HepG2 (cell line): ENCODE results near the gene HNRNPA1. TPM values are rescaled to one million over a fixed set of nuclear protein-coding genes. Genes with fewer than 3 reads are reported as not detected.
A peak's percentile ranks its signal among the peaks of the same experiment; 100 is the strongest.

ENCODE experiments used
- ASH2L ChIP-seq: fragments of 300-600, 200-600 bp; sonication (generic); IDR thresholded peaks from 2 replicates; pipeline ENCODE4 v1.7.0; 2017; ENCODE audit warnings: low read depth, mild to moderate bottlenecking, moderate library complexity, mixed read lengths, low read length; ENCODE audit not compliant: insufficient read length
- KDM4B ChIP-seq: sonication (generic); formaldehyde crosslinking; IDR thresholded peaks from 2 replicates; pipeline ENCODE4 v1.4.0; 2020; ENCODE audit warnings: missing genetic modification reagents
- RBM22 ChIP-seq: fragments of 200-400 bp; formaldehyde crosslinking; optimal IDR thresholded peaks from 2 replicates; pipeline ENCODE3; 2017; ENCODE audit warnings: mild to moderate bottlenecking, low read length, moderate library complexity
- RBM39 ChIP-seq: fragments of 200-400 bp; formaldehyde crosslinking; IDR thresholded peaks from one replicate; pipeline ENCODE4 v1.6.1; 2018; ENCODE audit warnings: antibody characterized with exemption, mild to moderate bottlenecking, low read depth, low read length; ENCODE audit not compliant: poor library complexity, severe bottlenecking
- REPIN1 ChIP-seq: sonication (generic); formaldehyde crosslinking; IDR thresholded peaks from 2 replicates; pipeline ENCODE4 v1.8.0; 2022; ENCODE audit warnings: missing genetic modification reagents, low read depth, mild to moderate bottlenecking, borderline replicate concordance
- RXRA ChIP-seq: sonication (generic); formaldehyde crosslinking; IDR thresholded peaks from 2 replicates; pipeline ENCODE4 v1.5.1; 2020; ENCODE audit warnings: missing genetic modification reagents
- SAFB2 ChIP-seq: sonication (generic); formaldehyde crosslinking; IDR thresholded peaks from 2 replicates; pipeline ENCODE4 v1.5.1; 2020; ENCODE audit warnings: missing genetic modification reagents, low read depth, mild to moderate bottlenecking, borderline replicate concordance
- SP1 ChIP-seq, 2 experiments: fragments of 450-650 bp in 1 of 2; sonication (generic) in 1 of 2; formaldehyde crosslinking in 1 of 2; IDR thresholded peaks; 2 replicates each; pipeline versions ENCODE4 v1.4.0 to v1.6.1; 2016 to 2020; ENCODE audit warnings: missing genetic modification reagents in 1 of 2
- ZFP36L2 ChIP-seq: sonication (generic); formaldehyde crosslinking; IDR thresholded peaks from 2 replicates; pipeline ENCODE4 v1.4.0; 2020; ENCODE audit warnings: missing genetic modification reagents
- ZNF563 ChIP-seq: sonication (generic); formaldehyde crosslinking; IDR thresholded peaks from 2 replicates; pipeline ENCODE4 v1.8.0; 2022; ENCODE audit warnings: mild to moderate bottlenecking, moderate library complexity, missing genetic modification reagents
- polyA plus RNA-seq, 8 experiments: library from polyadenylated mRNA; depleted of rRNA in 3 of 8; stranded (reverse) in 7 of 8; unstranded in 1 of 8; fragments of >200 nt; fragmentation: Illumina TruSeq in 4 of 8; extraction: Trizol in 4 of 8; gene quantifications; 2 replicates each; pipeline versions ENCODE4 v1.2.1 to v1.2.3, GENCODE V29; 2011 to 2016; ENCODE audit warnings: low read depth in 4 of 8, missing spikeins in 1 of 8, mixed read lengths in 1 of 8; ENCODE audit not compliant: insufficient read depth in 1 of 8
- total RNA-seq, 5 experiments: library from RNA; depleted of rRNA; stranded (reverse); fragments of >200 nt; fragmentation: Illumina TruSeq; extraction: Trizol; gene quantifications; 2 replicates each; pipeline ENCODE4 v1.2.3, GENCODE V29; 2016; ENCODE audit warnings: low read depth in 1 of 5
- TF ChIP-seq, protein P1 (sequence below): sonication (generic); formaldehyde crosslinking; IDR thresholded peaks from 2 replicates; pipeline ENCODE4 v1.5.0; 2020; ENCODE audit warnings: missing genetic modification reagents, mild to moderate bottlenecking, borderline replicate concordance
- TF ChIP-seq, protein P2 (sequence below): sonication (generic); IDR thresholded peaks from 2 replicates; pipeline ENCODE4 v1.6.1; 2016; ENCODE audit warnings: low read depth, borderline replicate concordance
- TF ChIP-seq, protein P3 (sequence below): sonication (generic); formaldehyde crosslinking; IDR thresholded peaks from 2 replicates; pipeline ENCODE4 v1.4.0; 2020; ENCODE audit warnings: mild to moderate bottlenecking, low read depth, missing genetic modification reagents
- TF ChIP-seq, protein P4 (sequence below): sonication (generic); formaldehyde crosslinking; IDR thresholded peaks from 2 replicates; pipeline ENCODE4 v1.4.0; 2020; ENCODE audit warnings: missing genetic modification reagents, borderline replicate concordance
- TF ChIP-seq, protein P5 (sequence below): sonication (generic); formaldehyde crosslinking; IDR thresholded peaks from 2 replicates; pipeline ENCODE4 v1.8.1; 2023; ENCODE audit warnings: mild to moderate bottlenecking, missing genetic modification reagents
- TF ChIP-seq, protein P6 (sequence below): sonication (generic); formaldehyde crosslinking; IDR thresholded peaks from 2 replicates; pipeline ENCODE4 v1.8.0; 2022; ENCODE audit warnings: missing genetic modification reagents, low read depth, mild to moderate bottlenecking, borderline replicate concordance
- TF ChIP-seq, protein P7 (sequence below): sonication (generic); formaldehyde crosslinking; IDR thresholded peaks from 2 replicates; pipeline ENCODE4 v1.5.0; 2020; ENCODE audit warnings: mild to moderate bottlenecking, missing genetic modification reagents

HNRNPA1 gene
- total and polyA plus RNA-seq, 2 of the 13 experiments (the other 11 are each of a cell fraction or from before 2014, with no cell fraction given): 535 to 1,820 TPM

DNA sequence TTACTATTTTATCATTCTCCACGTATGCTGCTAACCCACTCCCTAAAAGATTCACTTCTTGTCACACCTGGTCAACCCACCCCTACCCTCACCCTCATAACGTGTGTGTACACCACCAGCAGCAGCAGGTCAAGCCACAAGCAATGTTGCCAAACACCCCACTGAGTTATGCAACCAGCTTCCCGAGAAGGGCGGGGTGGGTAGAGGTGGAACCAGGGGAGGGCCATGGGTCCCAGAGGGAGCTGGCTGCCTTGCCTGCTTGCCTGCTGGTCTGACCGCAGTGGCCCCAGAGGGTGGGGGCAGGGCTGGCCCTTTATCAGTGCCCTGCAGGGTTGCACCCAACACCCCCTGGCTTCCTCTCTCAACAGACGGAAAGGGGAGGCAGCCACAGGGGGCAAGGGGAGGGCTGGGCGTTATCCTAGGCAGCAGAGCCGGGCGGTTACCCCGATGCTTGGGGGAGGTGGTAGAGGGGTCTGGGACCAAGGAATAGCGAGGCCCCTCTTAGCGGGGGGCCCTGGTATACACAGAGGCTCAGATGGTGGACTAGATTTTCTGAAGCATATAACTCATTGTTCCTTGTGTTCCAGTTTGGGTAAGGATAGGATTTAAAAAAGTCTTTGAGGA, 23.8 kb downstream of the HNRNPA1 start (continued):
- TF ChIP-seq, protein P1, sequence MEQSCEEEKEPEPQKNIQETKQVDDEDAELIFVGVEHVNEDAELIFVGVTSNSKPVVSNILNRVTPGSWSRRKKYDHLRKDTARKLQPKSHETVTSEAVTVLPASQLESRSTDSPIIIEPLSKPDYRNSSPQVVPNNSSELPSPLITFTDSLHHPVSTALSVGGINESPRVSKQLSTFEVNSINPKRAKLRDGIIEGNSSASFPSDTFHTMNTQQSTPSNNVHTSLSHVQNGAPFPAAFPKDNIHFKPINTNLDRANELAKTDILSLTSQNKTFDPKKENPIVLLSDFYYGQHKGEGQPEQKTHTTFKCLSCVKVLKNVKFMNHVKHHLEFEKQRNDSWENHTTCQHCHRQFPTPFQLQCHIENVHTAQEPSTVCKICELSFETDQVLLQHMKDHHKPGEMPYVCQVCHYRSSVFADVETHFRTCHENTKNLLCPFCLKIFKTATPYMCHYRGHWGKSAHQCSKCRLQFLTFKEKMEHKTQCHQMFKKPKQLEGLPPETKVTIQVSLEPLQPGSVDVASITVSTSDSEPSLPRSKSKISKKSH (CRISPR knock-in tag): no peak
- TF ChIP-seq ZNF563: peak; percentile 39; the same call in 1 of the 2 replicates
- TF ChIP-seq, protein P2, sequence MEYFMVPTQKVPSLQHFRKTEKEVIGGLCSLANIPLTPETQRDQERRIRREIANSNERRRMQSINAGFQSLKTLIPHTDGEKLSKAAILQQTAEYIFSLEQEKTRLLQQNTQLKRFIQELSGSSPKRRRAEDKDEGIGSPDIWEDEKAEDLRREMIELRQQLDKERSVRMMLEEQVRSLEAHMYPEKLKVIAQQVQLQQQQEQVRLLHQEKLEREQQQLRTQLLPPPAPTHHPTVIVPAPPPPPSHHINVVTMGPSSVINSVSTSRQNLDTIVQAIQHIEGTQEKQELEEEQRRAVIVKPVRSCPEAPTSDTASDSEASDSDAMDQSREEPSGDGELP: no peak
- TF ChIP-seq RXRA (CRISPR knock-in tag): peak; percentile 83
- no peak for TF ChIP-seq ZFP36L2 (CRISPR knock-in tag)
- TF ChIP-seq ASH2L: no peak
- TF ChIP-seq, protein P3, sequence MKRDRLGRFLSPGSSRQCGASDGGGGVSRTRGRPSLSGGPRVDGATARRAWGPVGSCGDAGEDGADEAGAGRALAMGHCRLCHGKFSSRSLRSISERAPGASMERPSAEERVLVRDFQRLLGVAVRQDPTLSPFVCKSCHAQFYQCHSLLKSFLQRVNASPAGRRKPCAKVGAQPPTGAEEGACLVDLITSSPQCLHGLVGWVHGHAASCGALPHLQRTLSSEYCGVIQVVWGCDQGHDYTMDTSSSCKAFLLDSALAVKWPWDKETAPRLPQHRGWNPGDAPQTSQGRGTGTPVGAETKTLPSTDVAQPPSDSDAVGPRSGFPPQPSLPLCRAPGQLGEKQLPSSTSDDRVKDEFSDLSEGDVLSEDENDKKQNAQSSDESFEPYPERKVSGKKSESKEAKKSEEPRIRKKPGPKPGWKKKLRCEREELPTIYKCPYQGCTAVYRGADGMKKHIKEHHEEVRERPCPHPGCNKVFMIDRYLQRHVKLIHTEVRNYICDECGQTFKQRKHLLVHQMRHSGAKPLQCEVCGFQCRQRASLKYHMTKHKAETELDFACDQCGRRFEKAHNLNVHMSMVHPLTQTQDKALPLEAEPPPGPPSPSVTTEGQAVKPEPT (CRISPR knock-in tag): no peak
- no peak for TF ChIP-seq RBM22
- TF ChIP-seq, protein P4, sequence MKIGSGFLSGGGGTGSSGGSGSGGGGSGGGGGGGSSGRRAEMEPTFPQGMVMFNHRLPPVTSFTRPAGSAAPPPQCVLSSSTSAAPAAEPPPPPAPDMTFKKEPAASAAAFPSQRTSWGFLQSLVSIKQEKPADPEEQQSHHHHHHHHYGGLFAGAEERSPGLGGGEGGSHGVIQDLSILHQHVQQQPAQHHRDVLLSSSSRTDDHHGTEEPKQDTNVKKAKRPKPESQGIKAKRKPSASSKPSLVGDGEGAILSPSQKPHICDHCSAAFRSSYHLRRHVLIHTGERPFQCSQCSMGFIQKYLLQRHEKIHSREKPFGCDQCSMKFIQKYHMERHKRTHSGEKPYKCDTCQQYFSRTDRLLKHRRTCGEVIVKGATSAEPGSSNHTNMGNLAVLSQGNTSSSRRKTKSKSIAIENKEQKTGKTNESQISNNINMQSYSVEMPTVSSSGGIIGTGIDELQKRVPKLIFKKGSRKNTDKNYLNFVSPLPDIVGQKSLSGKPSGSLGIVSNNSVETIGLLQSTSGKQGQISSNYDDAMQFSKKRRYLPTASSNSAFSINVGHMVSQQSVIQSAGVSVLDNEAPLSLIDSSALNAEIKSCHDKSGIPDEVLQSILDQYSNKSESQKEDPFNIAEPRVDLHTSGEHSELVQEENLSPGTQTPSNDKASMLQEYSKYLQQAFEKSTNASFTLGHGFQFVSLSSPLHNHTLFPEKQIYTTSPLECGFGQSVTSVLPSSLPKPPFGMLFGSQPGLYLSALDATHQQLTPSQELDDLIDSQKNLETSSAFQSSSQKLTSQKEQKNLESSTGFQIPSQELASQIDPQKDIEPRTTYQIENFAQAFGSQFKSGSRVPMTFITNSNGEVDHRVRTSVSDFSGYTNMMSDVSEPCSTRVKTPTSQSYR (CRISPR knock-in tag): peak; percentile 91
- TF ChIP-seq, protein P5, sequence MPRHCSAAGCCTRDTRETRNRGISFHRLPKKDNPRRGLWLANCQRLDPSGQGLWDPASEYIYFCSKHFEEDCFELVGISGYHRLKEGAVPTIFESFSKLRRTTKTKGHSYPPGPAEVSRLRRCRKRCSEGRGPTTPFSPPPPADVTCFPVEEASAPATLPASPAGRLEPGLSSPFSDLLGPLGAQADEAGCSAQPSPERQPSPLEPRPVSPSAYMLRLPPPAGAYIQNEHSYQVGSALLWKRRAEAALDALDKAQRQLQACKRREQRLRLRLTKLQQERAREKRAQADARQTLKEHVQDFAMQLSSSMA (CRISPR knock-in tag): no peak
- TF ChIP-seq SAFB2 (CRISPR knock-in tag): no peak
- TF ChIP-seq SP1 (IDR thresholded peaks at IDR 0.05): no peak
- TF ChIP-seq SP1 (CRISPR knock-in tag; IDR thresholded peaks at IDR 0.05): peak; percentile 60
- TF ChIP-seq REPIN1 (CRISPR knock-in tag): 0 out of 2 replicates have a peak, but pooled peaks have one; percentile 29
- no peak for TF ChIP-seq RBM39
- TF ChIP-seq, protein P6, sequence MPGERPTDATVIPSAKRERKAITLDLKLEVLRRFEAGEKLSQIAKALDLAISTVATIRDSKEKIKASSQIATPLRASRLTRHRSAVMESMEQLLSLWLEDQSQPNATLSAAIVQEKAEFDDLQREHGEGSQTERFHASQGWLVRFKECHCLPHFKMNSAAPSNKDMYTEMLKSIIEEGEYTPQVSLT (CRISPR knock-in tag): no peak
- TF ChIP-seq KDM4B (CRISPR knock-in tag): no peak; the same call in 1 of the 2 replicates
- TF ChIP-seq, protein P7, sequence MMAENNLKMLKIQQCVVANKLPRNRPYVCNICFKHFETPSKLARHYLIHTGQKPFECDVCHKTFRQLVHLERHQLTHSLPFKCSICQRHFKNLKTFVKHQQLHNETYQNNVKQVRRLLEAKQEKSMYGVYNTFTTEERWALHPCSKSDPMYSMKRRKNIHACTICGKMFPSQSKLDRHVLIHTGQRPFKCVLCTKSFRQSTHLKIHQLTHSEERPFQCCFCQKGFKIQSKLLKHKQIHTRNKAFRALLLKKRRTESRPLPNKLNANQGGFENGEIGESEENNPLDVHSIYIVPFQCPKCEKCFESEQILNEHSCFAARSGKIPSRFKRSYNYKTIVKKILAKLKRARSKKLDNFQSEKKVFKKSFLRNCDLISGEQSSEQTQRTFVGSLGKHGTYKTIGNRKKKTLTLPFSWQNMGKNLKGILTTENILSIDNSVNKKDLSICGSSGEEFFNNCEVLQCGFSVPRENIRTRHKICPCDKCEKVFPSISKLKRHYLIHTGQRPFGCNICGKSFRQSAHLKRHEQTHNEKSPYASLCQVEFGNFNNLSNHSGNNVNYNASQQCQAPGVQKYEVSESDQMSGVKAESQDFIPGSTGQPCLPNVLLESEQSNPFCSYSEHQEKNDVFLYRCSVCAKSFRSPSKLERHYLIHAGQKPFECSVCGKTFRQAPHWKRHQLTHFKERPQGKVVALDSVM (CRISPR knock-in tag): no peak
